HCT116 (cell line): ENCODE measurements around the gene SUSD6.

ENCODE experiments used
- CTCF ChIP-seq, 3 experiments: fragments of 200-600 bp in 1 of 3; sonication (generic) in 1 of 3; IDR thresholded peaks in 2 of 3; conservative IDR thresholded peaks in 1 of 3; 2 replicates each; pipeline ENCODE4 v1.5.1; 2012 to 2017; ENCODE audit warnings: low read depth in 2 of 3, low read length in 2 of 3, antibody characterized with exemption in 1 of 3, borderline replicate concordance in 1 of 3, control low read depth in 1 of 3, mild to moderate bottlenecking in 1 of 3, mixed read lengths in 1 of 3, mixed run types in 1 of 3, moderate library complexity in 1 of 3; ENCODE audit not compliant: insufficient read depth in 1 of 3
- JUND ChIP-seq: IDR thresholded peaks from 2 replicates; pipeline ENCODE4 v1.6.1; 2012
- POLR2A ChIP-seq: IDR thresholded peaks from 2 replicates; pipeline ENCODE4 v1.7.0; 2011; ENCODE audit warnings: borderline replicate concordance; ENCODE audit not compliant: insufficient read depth, insufficient read length; ENCODE audit errors: extremely low read depth
- RAD21 ChIP-seq: IDR thresholded peaks from 2 replicates; pipeline ENCODE4 v1.6.1; 2012; ENCODE audit warnings: low read depth, mild to moderate bottlenecking
- SIN3A ChIP-seq: IDR thresholded peaks from 2 replicates; pipeline ENCODE4 v1.6.1; 2012; ENCODE audit warnings: low read depth
- ZBTB33 ChIP-seq: IDR thresholded peaks from 2 replicates; pipeline ENCODE4 v1.6.1; 2011; ENCODE audit warnings: mild to moderate bottlenecking, low read length, moderate library complexity; ENCODE audit not compliant: insufficient replicate concordance; ENCODE audit errors: extremely low read depth
- ZNF274 ChIP-seq: fragments of 200-500 bp; sonication (Bioruptor generic); IDR thresholded peaks from 2 replicates; pipeline ENCODE4 v1.6.1; 2014; ENCODE audit warnings: mild to moderate bottlenecking, low read depth, low read length, inconsistent platforms

GRCh38 chr14:69675245-69675583 is 63.8 kb downstream of the SUSD6 start:
- TF ChIP-seq CTCF (IDR thresholded peaks at IDR 0.05 in 2 of 3, conservative IDR thresholded peaks at IDR 0.05 in 1 of 3; ENCODE audit: borderline replicate concordance in 1 of 3, insufficient read depth in 1 of 3, low read depth in 2 of 3, low read length in 2 of 3) (no peak), JUND (no peak), POLR2A (no peak), SIN3A (no peak), RAD21 (no peak), ZBTB33 (no peak), ZNF274 (no peak)
